ENCODE data around the gene NCAPG2.

- TF ChIP-seq POLR2A (IDR thresholded peaks at IDR 0.05; ENCODE audit: low read depth) (no peak), CTCF (IDR thresholded peaks at IDR 0.05) (no peak), EP300 (IDR thresholded peaks at IDR 0.05) (no peak), POLR2AphosphoS5 (IDR thresholded peaks at IDR 0.05) (no peak)
These were observed 2.4 kb downstream of the NCAPG2 start for GRCh38 chr7:158702196-158702595.
